IPS-18c (cell line): ENCODE measurements around the gene SLC6A18.
"Not testable (repeated sequence)": the region's sequence is repeated elsewhere in the genome, so short reads cannot be mapped to it uniquely, and the experiment has no call there.

Experiments used
- H3K4me3 ChIP-seq: 2 replicates; pipeline ENCODE4 v1.7.0; 2013; ENCODE audit warnings: low read depth, mild to moderate bottlenecking, low read length, moderate library complexity; ENCODE audit not compliant: insufficient read depth
- H3K9me3 ChIP-seq: one replicate; pipeline ENCODE4 v1.6.1; 2013; ENCODE audit warnings: mild to moderate bottlenecking, low read length, moderate library complexity; ENCODE audit not compliant: control insufficient read depth, insufficient read depth

The SLC6A18 gene

DNA sequence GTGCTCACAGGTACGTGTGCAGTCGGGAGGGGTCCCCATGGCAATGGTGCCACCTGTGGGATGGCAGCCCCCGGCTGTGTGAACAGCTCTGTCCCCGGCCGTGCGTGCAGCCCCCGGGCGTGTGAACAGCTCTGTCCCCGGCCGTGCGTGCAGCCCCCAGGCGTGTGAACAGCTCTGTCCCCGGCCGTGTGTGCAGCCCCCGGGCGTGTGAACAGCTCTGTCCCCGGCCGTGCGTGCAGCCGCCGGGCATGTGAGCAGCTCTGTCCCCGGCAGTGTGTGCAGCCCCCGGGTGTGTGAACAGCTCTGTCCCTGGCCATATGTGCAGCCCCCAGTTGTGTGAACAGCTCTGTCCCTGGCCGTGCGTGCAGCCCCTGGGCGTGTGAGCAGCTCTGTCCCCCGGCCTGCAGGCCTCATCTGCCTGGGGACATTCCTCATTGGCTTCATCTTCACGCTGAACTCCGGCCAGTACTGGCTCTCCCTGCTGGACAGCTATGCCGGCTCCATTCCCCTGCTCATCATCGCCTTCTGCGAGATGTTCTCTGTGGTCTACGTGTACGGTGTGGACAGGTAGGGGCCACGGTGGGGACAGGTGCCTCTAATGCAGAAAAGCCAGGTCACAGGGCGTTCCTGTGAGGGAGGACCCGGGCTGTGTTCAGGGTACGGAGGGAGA lies 5.9 kb upstream of the SLC6A18 start:
- no peak overlapping the region for H3K4me3 ChIP-seq

GRCh38 chr5:1219768-1220100 lies 5.4 kb upstream of the SLC6A18 start:
- no peaks in the 10 kb centered on the region for H3K9me3 ChIP-seq
- H3K4me3 ChIP-seq = no peak overlapping the region

More for the DNA sequence above, 5.9 kb upstream of the SLC6A18 start:
- no peaks in the 10 kb centered on the region for H3K9me3 ChIP-seq

DNA sequence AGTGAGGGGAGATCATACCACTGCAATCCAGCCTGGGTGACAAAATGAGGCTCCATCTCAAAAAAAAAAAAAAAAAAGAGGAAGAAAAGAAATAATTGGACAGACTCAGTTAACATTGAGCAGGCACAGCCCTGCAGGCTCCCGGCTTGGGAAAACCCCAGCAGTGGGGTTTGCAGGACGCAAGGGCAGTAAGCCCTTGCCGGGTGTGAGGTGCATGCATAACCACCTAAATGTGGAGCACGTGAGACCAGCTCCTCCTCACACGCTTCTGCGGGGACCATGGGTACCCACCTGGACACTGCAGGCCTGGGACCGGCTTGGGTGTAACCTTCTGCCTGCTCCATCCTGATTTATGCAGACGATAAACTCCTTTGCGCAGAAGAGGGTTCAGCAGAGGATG lies 4.8 kb upstream of the SLC6A18 start:
- no peaks in the 10 kb centered on the region for H3K9me3 ChIP-seq
- H3K4me3 ChIP-seq = no peak overlapping the region

DNA sequence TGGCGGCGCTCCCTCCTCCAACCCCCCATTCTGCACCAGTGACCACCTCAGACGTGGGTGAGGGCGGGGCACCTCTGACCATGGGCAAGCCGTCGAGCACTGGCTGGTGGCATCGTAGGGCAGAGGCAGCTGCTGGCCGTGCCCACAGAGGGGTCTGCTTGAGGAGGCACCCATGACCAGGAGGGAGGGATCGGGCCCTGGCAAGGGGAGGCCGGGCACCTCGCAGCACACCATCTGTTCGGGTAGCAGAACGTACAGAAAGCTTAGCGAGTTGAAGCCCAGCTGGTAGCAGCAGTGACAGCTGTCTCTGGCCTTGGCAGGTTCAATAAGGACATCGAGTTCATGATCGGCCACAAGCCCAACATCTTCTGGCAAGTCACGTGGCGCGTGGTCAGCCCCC lies 4.3 kb upstream of the SLC6A18 start:
- Histone ChIP-seq H3K4me3 (no peak overlapping the region), H3K9me3 (no peaks in the 10 kb centered on the region)

DNA sequence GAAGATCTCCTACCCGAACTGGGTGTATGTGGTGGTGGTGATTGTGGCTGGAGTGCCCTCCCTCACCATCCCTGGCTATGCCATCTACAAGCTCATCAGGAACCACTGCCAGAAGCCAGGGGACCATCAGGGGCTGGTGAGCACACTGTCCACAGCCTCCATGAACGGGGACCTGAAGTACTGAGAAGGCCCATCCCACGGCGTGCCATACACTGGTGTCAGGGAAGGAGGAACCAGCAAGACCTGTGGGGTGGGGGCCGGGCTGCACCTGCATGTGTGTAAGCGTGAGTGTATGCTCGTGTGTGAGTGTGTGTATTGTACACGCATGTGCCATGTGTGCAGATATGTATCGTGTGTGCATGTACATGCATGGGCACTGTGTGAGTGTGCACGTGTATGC lies 3.5 kb upstream of the SLC6A18 start:
- Histone ChIP-seq H3K4me3 (no peak overlapping the region), H3K9me3 (no peaks in the 10 kb centered on the region)

GRCh38 chr5:1222147-1222546 lies 3.0 kb upstream of the SLC6A18 start:
- Histone ChIP-seq H3K4me3 (no peak overlapping the region), H3K9me3 (no peaks in the 10 kb centered on the region)

GRCh38 chr5:1222621-1223277 lies 2.4 kb upstream of the SLC6A18 start:
- Histone ChIP-seq H3K9me3 (no peaks in the 10 kb centered on the region), H3K4me3 (no peak overlapping the region)

DNA sequence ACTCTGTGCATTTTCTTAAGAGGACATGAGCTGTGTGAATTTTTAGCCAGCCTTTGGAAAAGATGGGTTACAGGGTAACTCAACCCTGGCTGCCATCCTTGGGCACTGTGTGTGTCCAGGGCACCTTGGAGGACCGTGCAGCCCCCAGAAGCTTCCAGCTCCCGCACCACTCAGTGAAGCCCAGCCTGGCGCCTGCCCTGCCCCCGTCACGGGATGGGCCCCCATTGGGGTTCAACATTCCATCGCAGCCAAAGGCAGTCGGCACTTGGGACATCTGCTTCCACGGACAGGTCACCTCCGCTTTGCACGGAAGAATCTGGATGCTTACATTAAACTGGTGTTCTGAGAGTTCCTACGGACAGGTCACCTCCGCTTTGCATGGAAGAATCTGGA lies 1.9 kb upstream of the SLC6A18 start:
- Histone ChIP-seq H3K4me3 (no peak overlapping the region), H3K9me3 (no peaks in the 10 kb centered on the region)

GRCh38 chr5:1224631-1225030 lies 550 bp upstream of the SLC6A18 start:
- H3K4me3 ChIP-seq = no peak overlapping the region
- H3K9me3 ChIP-seq = no peaks in the 10 kb centered on the region

DNA sequence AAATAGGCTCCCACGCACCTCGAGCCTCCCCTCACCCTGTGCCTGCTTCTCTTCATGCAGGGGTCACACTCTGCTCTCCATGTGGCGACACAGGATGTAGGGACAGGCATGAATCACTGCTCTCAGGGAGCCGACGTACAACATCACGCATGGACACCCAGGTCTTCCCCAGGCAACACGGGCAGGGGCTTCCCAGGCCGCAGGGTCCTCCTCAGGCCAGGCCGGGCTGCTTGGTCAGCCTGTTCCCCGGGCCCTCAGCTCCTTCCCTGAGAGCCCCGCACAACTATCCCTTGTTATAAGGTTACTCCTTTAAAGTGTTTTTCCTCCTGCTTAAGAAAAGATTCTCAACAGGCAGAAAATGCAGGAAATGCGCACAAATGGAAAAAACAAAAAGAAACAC lies 1.1 kb downstream of the SLC6A18 start:
- no peaks in the 10 kb centered on the region for H3K9me3 ChIP-seq
- H3K4me3 ChIP-seq = no peak overlapping the region

- H3K9me3 ChIP-seq = no peaks in the 10 kb centered on the region
- no peak overlapping the region for H3K4me3 ChIP-seq
These were observed 1.8 kb downstream of the SLC6A18 start for GRCh38 chr5:1226839-1227581.

GRCh38 chr5:1227667-1228066 lies 2.5 kb downstream of the SLC6A18 start:
- no peaks in the 10 kb centered on the region for H3K9me3 ChIP-seq
- H3K4me3 ChIP-seq = no peak overlapping the region

DNA sequence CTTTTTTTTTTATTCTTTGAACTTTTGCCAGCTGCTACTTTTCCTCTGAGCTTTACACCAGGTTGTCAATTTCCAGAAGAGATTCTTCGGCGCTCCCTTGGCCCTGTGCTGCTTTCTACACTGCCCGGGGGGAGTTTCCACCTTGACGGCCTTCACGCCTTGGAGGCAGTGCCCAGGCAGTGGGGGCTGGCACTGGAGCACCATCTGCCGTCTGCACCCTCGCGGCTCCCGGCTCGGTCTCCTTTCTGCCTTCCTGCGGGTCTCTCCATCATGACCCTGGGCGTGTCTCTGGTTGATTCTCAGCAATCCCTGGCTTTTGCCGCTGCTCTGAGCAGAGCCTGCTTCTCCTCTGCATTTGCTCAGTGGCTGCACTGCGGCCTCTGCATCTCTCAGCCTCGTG lies 2.9 kb downstream of the SLC6A18 start:
- Histone ChIP-seq H3K9me3 (no peaks in the 10 kb centered on the region), H3K4me3 (no peak overlapping the region)

DNA sequence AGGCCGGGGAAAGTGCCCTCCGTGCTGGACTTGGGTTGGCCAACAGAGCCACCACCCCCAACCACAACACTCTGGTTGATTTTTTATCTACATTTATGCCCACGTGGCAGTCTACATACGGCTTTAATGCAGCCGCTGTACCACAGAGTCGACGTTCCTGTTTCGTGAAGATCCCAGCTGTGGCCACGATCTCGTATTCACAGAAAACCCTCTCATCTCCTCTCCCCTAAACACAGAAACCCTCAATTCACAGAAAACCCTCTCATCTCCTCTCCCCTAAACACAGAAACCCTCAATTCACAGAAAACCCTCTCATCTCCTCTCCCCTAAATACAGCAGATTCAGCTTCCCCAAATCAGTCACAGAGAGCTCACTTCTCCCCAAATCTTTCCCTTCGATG lies 3.8 kb downstream of the SLC6A18 start:
- H3K4me3 ChIP-seq, H3K9me3 ChIP-seq: not testable (repeated sequence)

- H3K4me3 ChIP-seq = no peak overlapping the region
- no peaks in the 10 kb centered on the region for H3K9me3 ChIP-seq
These were observed 4.6 kb downstream of the SLC6A18 start for GRCh38 chr5:1229822-1230221.

DNA sequence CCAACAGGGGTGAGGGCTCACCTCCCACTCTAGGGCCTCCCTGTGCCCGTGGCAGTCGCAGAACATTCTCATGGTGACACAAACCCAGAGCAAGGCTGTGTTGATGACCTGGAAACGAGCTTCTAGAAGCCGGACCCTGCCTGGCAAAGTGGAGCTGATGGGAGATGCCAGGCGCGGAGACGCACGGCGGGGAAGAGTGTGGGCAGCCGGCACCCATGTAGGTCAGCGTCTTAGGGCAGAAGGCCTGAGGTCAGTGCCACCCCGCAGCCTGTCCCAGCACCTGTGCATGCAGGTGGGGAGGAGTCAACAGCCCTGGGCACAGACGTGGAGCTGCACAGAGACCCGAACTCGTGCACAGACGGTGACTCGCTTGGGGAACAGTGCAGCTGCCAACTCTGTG lies 5.4 kb downstream of the SLC6A18 start:
- H3K4me3 ChIP-seq = no peak overlapping the region

DNA sequence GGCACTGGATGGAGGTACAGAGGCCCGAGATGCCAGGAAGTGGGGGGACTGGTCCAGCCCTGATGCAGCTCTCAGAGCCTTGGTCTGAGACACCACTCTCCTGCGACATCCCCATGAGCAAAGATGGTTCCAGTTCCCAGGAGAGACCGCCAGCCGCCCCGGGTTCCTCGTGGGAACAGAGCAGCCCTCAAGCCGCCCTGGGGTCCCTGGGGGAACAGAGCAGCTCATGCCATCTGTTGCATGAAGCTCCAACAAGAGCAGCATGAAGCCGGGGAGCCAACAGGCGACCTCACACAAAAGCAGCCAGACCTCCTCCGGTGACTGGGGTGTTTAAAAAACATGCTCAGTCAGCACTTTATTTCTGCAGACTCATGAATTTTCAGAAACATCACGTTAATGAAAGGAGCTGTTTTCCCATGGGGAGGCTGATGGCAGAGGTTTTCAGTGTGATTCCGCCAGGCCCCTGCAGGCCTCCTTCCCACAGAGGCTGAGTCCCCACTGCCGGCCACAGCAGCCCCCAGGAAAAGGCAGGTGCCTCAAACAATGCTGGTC lies 6.2 kb downstream of the SLC6A18 start:
- H3K4me3 ChIP-seq = no peak overlapping the region

More for the DNA sequence above, 5.4 kb downstream of the SLC6A18 start:
- H3K9me3 ChIP-seq = no peaks in the 10 kb centered on the region

GRCh38 chr5:1232780-1233179 lies 7.6 kb downstream of the SLC6A18 start:
- Histone ChIP-seq H3K9me3 (peaks cover 2% of the 10 kb centered on the region), H3K4me3 (no peak overlapping the region)

More for the DNA sequence above, 6.2 kb downstream of the SLC6A18 start:
- peaks cover under 1% of the 10 kb centered on the region for H3K9me3 ChIP-seq
